ENCODE measurements around the gene SV2B.
A peak's percentile ranks its signal among the peaks of the same experiment; 100 is the strongest.

Gene SV2B

DNA sequence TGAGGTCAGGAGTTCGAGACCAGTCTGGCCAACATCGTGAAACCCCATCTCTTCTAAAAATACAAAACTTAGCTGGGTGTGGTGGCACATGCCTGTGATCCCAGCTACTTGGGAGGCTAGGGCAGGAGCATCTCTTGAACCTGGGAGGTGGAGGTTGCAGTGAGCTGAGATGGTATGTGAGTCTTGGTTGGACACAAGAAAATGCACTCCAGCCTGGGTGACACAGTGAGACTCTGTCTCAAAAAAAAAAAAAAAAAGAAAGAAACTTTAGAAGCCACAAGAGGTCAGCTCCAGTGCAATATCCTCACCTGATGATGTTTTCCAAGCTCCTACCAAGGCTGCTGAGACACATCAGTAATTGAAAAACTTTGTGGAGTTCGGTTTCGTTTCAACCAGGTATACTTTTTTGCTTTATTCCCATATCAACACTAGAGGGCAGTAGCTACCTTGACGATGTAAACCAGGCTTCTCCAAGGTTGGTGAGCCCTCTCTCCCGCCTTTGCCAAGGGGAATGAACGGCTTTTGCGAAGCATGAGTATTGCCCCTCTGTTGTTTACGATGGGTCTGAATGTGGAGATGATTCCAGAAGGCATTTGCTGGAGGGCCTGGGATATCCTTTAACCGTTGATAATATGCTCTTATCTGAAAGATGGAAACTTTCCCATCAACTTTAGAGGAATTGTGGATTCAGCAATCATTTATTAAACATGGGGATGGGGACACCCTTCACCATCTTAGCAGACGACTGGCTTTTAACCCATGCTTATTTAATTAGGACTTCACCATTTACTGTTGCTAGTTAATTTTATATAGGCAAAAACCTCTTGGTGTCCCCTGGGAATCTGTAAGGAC is 202.8 kb downstream of the SV2B start:
- TF ChIP-seq POU2F2 (IDR thresholded peaks at IDR 0.05; ENCODE audit: low read depth, low read length) (no peak), POLR2AphosphoS5 (IDR thresholded peaks at IDR 0.05; ENCODE audit: low read depth, low read length) (no peak)
- FAIRE-seq = peak; percentile 89
- DNase-seq (ENCODE audit: insufficient read length, low spot score) = peak; percentile 25

DNA sequence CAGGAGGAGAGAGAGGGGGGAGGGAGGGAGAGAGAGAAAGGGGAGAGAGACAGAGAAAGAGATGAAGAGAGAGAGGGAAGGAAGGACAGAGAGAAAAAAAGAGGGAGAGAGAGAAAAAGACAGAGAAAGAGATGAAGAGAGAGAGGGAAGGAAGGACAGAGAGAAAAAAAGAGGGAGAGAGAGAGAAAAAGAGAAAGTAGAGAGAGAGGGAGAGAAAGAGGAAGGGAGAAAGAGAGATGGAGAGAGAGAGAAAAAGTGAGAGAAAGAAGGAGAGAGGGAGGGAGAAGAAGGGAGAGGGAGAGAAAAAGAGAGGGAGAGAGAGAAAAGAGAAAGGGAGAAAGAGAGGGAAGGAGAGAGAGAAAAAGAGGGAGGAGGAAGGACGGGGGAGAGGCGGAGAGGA is 204.2 kb downstream of the SV2B start:
- no peak for FAIRE-seq
- TF ChIP-seq POLR2AphosphoS5 (IDR thresholded peaks at IDR 0.05; ENCODE audit: low read depth, low read length) (no peak), POU2F2 (IDR thresholded peaks at IDR 0.05; ENCODE audit: low read depth, low read length) (no peak), PAX5 (IDR thresholded peaks at IDR 0.05; ENCODE audit: insufficient read depth, low read length, severe bottlenecking) (no peak), TAF1 (IDR thresholded peaks at IDR 0.05; ENCODE audit: low read depth, low read length) (no peak), POLR2A (IDR thresholded peaks at IDR 0.05; ENCODE audit: low read depth, low read length) (no peak)
- DNase-seq (ENCODE audit: insufficient read length, low spot score) = no peak

DNA sequence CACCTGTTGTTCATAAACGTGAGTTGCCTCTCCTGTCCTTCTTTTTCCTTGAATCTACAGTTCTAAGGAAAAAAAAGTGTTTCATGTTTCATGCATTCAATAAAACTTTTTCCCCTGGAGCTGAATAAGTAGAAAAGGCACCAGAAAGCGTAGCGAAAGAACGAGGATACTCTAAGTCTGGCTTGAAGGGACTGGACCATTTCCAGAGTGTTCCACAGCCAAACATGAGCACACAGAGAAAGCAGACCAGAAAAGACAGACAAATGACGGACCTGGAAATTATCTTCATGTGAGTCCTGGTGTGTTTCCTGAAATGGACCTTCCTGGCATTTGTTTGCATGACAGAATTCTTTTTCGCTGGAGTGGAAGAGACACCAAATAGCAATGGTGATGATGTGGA is 204.7 kb downstream of the SV2B start:
- FAIRE-seq = no peak
- TF ChIP-seq SPI1 (IDR thresholded peaks at IDR 0.05; ENCODE audit: low read depth, low read length) = no peak
- no peak for TF ChIP-seq TAF1 (IDR thresholded peaks at IDR 0.05; ENCODE audit: low read depth, low read length)
- TF ChIP-seq POLR2A (IDR thresholded peaks at IDR 0.05; ENCODE audit: low read depth, low read length) = no peak
- no peak for TF ChIP-seq PAX5 (IDR thresholded peaks at IDR 0.05; ENCODE audit: insufficient read depth, low read length, severe bottlenecking)
- DNase-seq (ENCODE audit: insufficient read length, low spot score) = no peak

DNA sequence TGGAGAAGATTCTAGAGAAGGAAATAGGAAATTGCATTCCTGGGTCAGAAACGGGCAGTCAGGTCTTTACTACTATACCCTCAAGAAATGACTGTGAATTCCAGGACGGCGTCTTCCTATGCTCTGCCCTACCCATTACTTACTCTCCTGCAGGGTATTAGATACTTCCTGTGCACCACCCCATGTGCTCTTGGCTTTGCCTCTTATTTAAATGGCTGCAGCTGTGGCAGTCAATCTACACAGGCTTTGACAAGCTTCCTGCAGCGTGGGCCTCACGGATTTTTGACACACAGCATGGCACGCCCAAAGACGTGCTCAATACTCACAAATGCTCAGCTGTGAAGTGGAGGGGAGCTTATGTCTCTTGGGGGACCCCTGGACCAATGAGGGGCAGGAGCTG is 206.1 kb downstream of the SV2B start:
- DNase-seq (ENCODE audit: insufficient read length, low spot score) (no peak), FAIRE-seq (no peak)
- no peak for TF ChIP-seq TAF1 (IDR thresholded peaks at IDR 0.05; ENCODE audit: low read depth, low read length)

DNA sequence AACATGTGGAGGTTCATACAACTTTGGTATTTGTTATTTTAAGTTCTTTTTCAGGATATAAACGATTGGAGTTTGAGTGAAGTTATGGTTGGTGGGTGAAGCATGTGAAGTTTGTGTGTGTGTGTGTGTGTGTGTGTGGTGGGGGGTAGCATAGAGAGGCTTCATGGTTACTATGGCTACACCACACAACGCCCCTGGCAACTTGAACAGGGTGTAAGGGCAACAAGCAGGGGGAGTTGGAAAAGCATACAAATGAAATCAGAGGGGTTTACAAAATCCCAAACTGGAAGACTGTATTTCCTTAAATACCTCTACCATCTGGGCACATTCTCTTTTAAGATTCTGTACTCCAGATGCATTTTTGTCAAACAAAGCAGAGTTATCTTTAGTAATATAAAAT is 207.5 kb downstream of the SV2B start:
- DNase-seq (ENCODE audit: insufficient read length, low spot score) = no peak
- no peak for FAIRE-seq
- no peak for TF ChIP-seq PAX5 (IDR thresholded peaks at IDR 0.05; ENCODE audit: insufficient read depth, low read length, severe bottlenecking)
- no peak for TF ChIP-seq TAF1 (IDR thresholded peaks at IDR 0.05; ENCODE audit: low read depth, low read length)
- TF ChIP-seq POLR2A (IDR thresholded peaks at IDR 0.05; ENCODE audit: low read depth, low read length) = no peak
- no peak for TF ChIP-seq POLR2AphosphoS5 (IDR thresholded peaks at IDR 0.05; ENCODE audit: low read depth, low read length)
- TF ChIP-seq POU2F2 (IDR thresholded peaks at IDR 0.05; ENCODE audit: low read depth, low read length) = no peak
- no peak for TF ChIP-seq SPI1 (IDR thresholded peaks at IDR 0.05; ENCODE audit: low read depth, low read length)

DNA sequence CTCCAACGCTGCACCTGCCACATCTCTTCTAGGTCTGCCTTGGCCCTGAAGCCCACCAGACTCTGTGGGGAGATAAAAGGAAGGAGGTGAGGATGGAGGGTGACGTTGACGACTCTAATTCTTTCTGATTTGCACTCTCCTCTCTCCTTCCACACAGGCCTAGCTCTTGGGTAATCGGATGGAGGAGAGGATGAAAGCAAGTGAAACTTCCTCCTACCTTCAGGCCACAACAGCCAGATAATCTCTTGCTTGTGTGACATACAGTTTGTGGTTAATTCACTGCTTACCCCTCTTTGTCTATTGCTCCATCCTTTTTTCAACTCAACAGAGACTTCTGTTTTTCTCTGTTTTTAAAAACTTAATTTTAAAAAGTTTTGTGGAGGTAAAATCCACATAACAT is 208.1 kb downstream of the SV2B start:
- FAIRE-seq = no peak
- DNase-seq (ENCODE audit: insufficient read length, low spot score) = no peak
- no peak for TF ChIP-seq SPI1 (IDR thresholded peaks at IDR 0.05; ENCODE audit: low read depth, low read length)
- TF ChIP-seq POU2F2 (IDR thresholded peaks at IDR 0.05; ENCODE audit: low read depth, low read length) = no peak
- no peak for TF ChIP-seq PAX5 (IDR thresholded peaks at IDR 0.05; ENCODE audit: insufficient read depth, low read length, severe bottlenecking)
- TF ChIP-seq TAF1 (IDR thresholded peaks at IDR 0.05; ENCODE audit: low read depth, low read length) = no peak
- no peak for TF ChIP-seq POLR2AphosphoS5 (IDR thresholded peaks at IDR 0.05; ENCODE audit: low read depth, low read length)
- no peak for TF ChIP-seq POLR2A (IDR thresholded peaks at IDR 0.05; ENCODE audit: low read depth, low read length)

DNA sequence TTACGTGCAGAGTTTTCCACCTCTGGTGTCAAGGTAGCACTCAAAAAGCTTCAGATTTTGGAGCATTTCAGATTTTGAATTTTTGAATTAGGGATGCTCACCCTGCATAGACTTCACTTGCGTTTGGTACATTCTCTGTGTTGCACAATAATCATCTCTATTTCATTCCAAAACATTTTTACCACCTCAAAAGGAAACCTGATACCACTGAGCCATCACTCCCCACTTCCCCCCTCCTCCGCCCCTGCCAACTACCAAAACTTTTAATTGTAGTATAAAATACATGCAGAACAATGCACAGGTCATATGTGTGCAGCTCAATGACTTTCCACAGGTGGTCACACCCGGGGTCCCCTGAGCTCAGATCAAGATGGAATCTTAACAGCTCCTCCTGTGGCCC is 208.8 kb downstream of the SV2B start:
- DNase-seq (ENCODE audit: insufficient read length, low spot score) (no peak), FAIRE-seq (no peak)
- TF ChIP-seq PAX5 (IDR thresholded peaks at IDR 0.05; ENCODE audit: insufficient read depth, low read length, severe bottlenecking) (no peak), SPI1 (IDR thresholded peaks at IDR 0.05; ENCODE audit: low read depth, low read length) (no peak), POLR2A (IDR thresholded peaks at IDR 0.05; ENCODE audit: low read depth, low read length) (no peak)

DNA sequence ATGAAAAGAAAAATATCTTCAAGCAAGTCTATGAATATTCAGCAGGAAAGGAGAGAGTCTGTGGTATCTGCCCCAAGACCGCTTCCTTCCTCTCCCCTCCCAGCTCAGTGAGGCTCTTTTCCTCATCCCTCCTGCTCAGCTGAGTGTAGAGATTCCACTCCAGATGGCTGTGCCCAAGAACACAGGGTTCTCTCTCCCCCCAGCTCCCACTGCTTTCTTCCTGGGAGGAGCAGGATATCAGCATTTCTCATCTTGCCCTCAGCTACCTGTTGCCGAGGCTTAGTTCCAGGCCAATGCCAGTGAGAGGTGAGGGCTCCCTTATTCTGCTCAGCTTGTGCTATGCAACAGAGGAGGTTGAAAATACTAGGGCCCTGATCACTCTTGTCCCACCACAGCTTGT is 211.9 kb downstream of the SV2B start:
- DNase-seq (ENCODE audit: insufficient read length, low spot score) (no peak), FAIRE-seq (no peak)
- TF ChIP-seq POU2F2 (IDR thresholded peaks at IDR 0.05; ENCODE audit: low read depth, low read length) = no peak
- no peak for TF ChIP-seq SPI1 (IDR thresholded peaks at IDR 0.05; ENCODE audit: low read depth, low read length)
- TF ChIP-seq PAX5 (IDR thresholded peaks at IDR 0.05; ENCODE audit: insufficient read depth, low read length, severe bottlenecking) = no peak
- no peak for TF ChIP-seq TAF1 (IDR thresholded peaks at IDR 0.05; ENCODE audit: low read depth, low read length)
- TF ChIP-seq POLR2A (IDR thresholded peaks at IDR 0.05; ENCODE audit: low read depth, low read length) = no peak
- TF ChIP-seq POLR2AphosphoS5 (IDR thresholded peaks at IDR 0.05; ENCODE audit: low read depth, low read length) = no peak

DNA sequence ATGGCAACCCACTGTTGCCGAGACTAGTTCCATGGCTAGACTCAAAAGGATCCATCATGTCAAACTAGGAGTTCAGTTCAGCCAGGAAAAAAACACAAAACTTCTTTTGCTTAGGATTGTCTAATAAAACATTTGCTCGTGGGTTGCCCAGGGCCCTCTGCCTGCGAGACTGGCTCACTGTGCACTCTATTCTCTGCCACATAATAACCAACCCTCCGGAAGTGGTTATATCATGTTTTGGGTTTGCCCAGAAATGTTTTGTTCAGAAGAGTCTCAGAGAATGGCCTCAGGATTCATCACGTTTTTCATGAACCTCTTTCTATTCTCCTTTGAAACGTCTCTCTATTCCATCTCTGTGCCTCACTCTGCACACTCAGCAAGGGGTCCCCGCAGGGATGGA is 216.1 kb downstream of the SV2B start:
- no peak for DNase-seq (ENCODE audit: insufficient read length, low spot score)
- no peak for TF ChIP-seq POU2F2 (IDR thresholded peaks at IDR 0.05; ENCODE audit: low read depth, low read length)
- no peak for TF ChIP-seq SPI1 (IDR thresholded peaks at IDR 0.05; ENCODE audit: low read depth, low read length)
- TF ChIP-seq PAX5 (IDR thresholded peaks at IDR 0.05; ENCODE audit: insufficient read depth, low read length, severe bottlenecking) = no peak
- no peak for TF ChIP-seq POLR2A (IDR thresholded peaks at IDR 0.05; ENCODE audit: low read depth, low read length)
- no peak for TF ChIP-seq TAF1 (IDR thresholded peaks at IDR 0.05; ENCODE audit: low read depth, low read length)
- no peak for TF ChIP-seq POLR2AphosphoS5 (IDR thresholded peaks at IDR 0.05; ENCODE audit: low read depth, low read length)
- no peak for FAIRE-seq

DNA sequence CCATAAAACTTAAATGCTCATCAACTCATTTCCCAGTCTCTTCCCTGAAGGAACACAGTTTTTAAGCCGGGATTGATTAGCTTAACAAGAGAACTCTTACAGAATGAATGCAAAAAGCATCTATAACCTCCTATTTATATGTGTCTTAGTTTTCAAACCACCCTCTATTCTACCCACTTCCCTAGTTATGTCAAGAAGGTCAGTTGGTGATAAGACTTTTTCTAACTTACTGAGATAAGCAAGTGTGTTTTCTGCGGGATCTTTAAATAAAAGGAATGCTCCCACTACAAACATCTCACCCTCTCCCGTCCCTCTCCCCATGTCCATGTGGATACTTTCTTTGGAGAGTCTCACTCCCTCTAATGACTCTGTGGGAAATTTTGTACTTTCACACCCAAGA is 218.5 kb downstream of the SV2B start:
- DNase-seq (ENCODE audit: insufficient read length, low spot score) = no peak
- FAIRE-seq = no peak
- TF ChIP-seq POU2F2 (IDR thresholded peaks at IDR 0.05; ENCODE audit: low read depth, low read length) = no peak
- no peak for TF ChIP-seq POLR2A (IDR thresholded peaks at IDR 0.05; ENCODE audit: low read depth, low read length)
- no peak for TF ChIP-seq PAX5 (IDR thresholded peaks at IDR 0.05; ENCODE audit: insufficient read depth, low read length, severe bottlenecking)
- no peak for TF ChIP-seq SPI1 (IDR thresholded peaks at IDR 0.05; ENCODE audit: low read depth, low read length)
- TF ChIP-seq POLR2AphosphoS5 (IDR thresholded peaks at IDR 0.05; ENCODE audit: low read depth, low read length) = no peak
- TF ChIP-seq TAF1 (IDR thresholded peaks at IDR 0.05; ENCODE audit: low read depth, low read length) = no peak
